ENCODE results near the gene TRAF3IP1. TPM values are rescaled to one million over a fixed set of nuclear protein-coding genes. Genes with fewer than 3 reads are reported as not detected.

The TRAF3IP1 gene
- polyA plus RNA-seq, 1 donor from 2014 or later = 12.5 TPM

GRCh38 chr2:238380336-238380735, 60.0 kb downstream of the TRAF3IP1 start:
- Histone ChIP-seq H3K4me3 (ENCODE audit: low read length) (no peak overlapping the region), H3K9me2 (ENCODE audit: insufficient read depth, low read length) (no peaks in the 10 kb centered on the region), H3K4me2 (ENCODE audit: low read length) (no peak overlapping the region), H2AFZ (ENCODE audit: low read depth, low read length) (no peak overlapping the region), H3K9me3 (ENCODE audit: low read length) (no peaks in the 10 kb centered on the region), H3F3A (ENCODE audit: insufficient read depth, low read length, poor library complexity, severe bottlenecking) (no peaks in the 10 kb centered on the region), H4K20me1 (ENCODE audit: insufficient read depth) (no peaks in the 10 kb centered on the region), H3K27ac (ENCODE audit: low read length) (no peak overlapping the region), H3K36me3 (ENCODE audit: insufficient read depth, low read length) (no peaks in the 10 kb centered on the region), H3K9ac (ENCODE audit: low read length) (no peak overlapping the region), H3K79me2 (replicated peaks; ENCODE audit: insufficient read depth, low read length) (no peaks in the 10 kb centered on the region), H3K27me3 (ENCODE audit: insufficient read depth, low read depth, low read length) (no peaks in the 10 kb centered on the region)
- no peak for TF ChIP-seq SMC3 (conservative IDR thresholded peaks at IDR 0.05; ENCODE audit: poor library complexity)
- no peak for TF ChIP-seq MXI1 (conservative IDR thresholded peaks at IDR 0.05; ENCODE audit: poor library complexity, severe bottlenecking)

- Histone ChIP-seq H3K4me3 (ENCODE audit: low read length) (no peak overlapping the region), H4K20me1 (ENCODE audit: insufficient read depth) (no peaks in the 10 kb centered on the region), H2AFZ (ENCODE audit: low read depth, low read length) (no peak overlapping the region), H3K27me3 (ENCODE audit: insufficient read depth, low read depth, low read length) (no peaks in the 10 kb centered on the region), H3K9ac (ENCODE audit: low read length) (no peak overlapping the region), H3K4me2 (ENCODE audit: low read length) (no peak overlapping the region), H3K9me2 (ENCODE audit: insufficient read depth, low read length) (no peaks in the 10 kb centered on the region), H3K36me3 (ENCODE audit: insufficient read depth, low read length) (no peaks in the 10 kb centered on the region), H3K27ac (ENCODE audit: low read length) (no peak overlapping the region), H3K79me2 (replicated peaks; ENCODE audit: insufficient read depth, low read length) (no peaks in the 10 kb centered on the region), H3F3A (ENCODE audit: insufficient read depth, low read length, poor library complexity, severe bottlenecking) (no peaks in the 10 kb centered on the region), H3K9me3 (ENCODE audit: low read length) (no peaks in the 10 kb centered on the region)
- no peak for TF ChIP-seq RAD21 (conservative IDR thresholded peaks at IDR 0.05)
- no peak for TF ChIP-seq TAF1 (IDR thresholded peaks at IDR 0.05; ENCODE audit: low read depth)
- no peak for TF ChIP-seq EP300 (conservative IDR thresholded peaks at IDR 0.05; ENCODE audit: poor library complexity, severe bottlenecking)
- TF ChIP-seq CTCF (IDR thresholded peaks at IDR 0.05; ENCODE audit: poor library complexity, severe bottlenecking) = no peak
- no peak for TF ChIP-seq SMC3 (conservative IDR thresholded peaks at IDR 0.05; ENCODE audit: poor library complexity)
- TF ChIP-seq POLR2AphosphoS5 (IDR thresholded peaks at IDR 0.05) = no peak
- TF ChIP-seq REST (IDR thresholded peaks at IDR 0.05; ENCODE audit: borderline replicate concordance) = no peak
- no peak for TF ChIP-seq EZH2 (IDR thresholded peaks at IDR 0.05; ENCODE audit: borderline replicate concordance, insufficient read depth, low read length, poor library complexity, severe bottlenecking)
These were observed 60.5 kb downstream of the TRAF3IP1 start for GRCh38 chr2:238380785-238381184.

Data from neural cell (in vitro differentiated cells).